Measurements from ENCODE around the gene TMTC1.

GRCh38 chr12:29695026-29695425 lies 88.7 kb downstream of the TMTC1 start:
- TF ChIP-seq CTCF (conservative IDR thresholded peaks at IDR 0.05; ENCODE audit: low read depth, low read length) (no peak), EZH2 (IDR thresholded peaks at IDR 0.05; ENCODE audit: borderline replicate concordance, low read depth, low read length, poor library complexity, severe bottlenecking) (no peak)
